SU-DHL-6 (cell line): Measurements from ENCODE around the gene ZNF14.
"Not testable (repeated sequence)": the region's sequence is repeated elsewhere in the genome, so short reads cannot be mapped to it uniquely, and the experiment has no call there.

Experiments used
- EZH2phosphoT487 ChIP-seq: fragments of 200-600 bp; sonication (generic), shearing (Covaris generic); conservative IDR thresholded peaks from 2 replicates; pipeline ENCODE4 v1.6.1; 2018; ENCODE audit warnings: mild to moderate bottlenecking, antibody characterized with exemption, low read length, moderate library complexity, mixed read lengths
- TF ChIP-seq, protein P1 (sequence below): fragments of 200-600 bp; sonication (generic); IDR thresholded peaks from one replicate; pipeline ENCODE4 v1.5.1; 2017; ENCODE audit warnings: antibody characterized with exemption, mild to moderate bottlenecking, low read length, moderate library complexity; ENCODE audit not compliant: insufficient read depth, poor library complexity, severe bottlenecking

DNA sequence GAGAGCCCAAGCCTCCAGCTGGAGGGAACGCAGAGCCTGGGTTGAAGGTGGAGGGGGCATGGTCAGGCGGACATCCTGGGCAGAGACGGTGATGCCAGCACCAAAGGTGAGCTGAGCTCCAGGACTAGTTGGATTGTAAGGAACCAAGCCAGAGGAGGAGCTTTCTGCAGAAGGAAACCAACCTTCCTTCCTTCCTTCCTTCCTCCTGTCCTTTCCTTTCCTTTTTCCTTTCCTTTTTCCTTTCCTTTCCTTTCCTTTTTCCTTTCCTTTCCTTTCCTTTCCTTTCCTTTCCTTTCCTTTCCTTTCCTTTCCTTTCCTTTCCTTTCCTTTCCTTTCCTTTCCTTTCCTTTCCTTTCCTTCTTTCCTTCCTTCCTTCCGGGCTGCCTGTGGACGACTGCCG lies 11.0 kb upstream of the ZNF14 start:
- TF ChIP-seq, protein P1, sequence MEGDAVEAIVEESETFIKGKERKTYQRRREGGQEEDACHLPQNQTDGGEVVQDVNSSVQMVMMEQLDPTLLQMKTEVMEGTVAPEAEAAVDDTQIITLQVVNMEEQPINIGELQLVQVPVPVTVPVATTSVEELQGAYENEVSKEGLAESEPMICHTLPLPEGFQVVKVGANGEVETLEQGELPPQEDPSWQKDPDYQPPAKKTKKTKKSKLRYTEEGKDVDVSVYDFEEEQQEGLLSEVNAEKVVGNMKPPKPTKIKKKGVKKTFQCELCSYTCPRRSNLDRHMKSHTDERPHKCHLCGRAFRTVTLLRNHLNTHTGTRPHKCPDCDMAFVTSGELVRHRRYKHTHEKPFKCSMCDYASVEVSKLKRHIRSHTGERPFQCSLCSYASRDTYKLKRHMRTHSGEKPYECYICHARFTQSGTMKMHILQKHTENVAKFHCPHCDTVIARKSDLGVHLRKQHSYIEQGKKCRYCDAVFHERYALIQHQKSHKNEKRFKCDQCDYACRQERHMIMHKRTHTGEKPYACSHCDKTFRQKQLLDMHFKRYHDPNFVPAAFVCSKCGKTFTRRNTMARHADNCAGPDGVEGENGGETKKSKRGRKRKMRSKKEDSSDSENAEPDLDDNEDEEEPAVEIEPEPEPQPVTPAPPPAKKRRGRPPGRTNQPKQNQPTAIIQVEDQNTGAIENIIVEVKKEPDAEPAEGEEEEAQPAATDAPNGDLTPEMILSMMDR: not testable (repeated sequence)
- TF ChIP-seq EZH2phosphoT487: not testable (repeated sequence)
